ACC112 (cell line): ENCODE results near the gene MRPL58.
A peak's percentile ranks its signal among the peaks of the same experiment; 100 is the strongest.
"Not testable (repeated sequence)": the region's sequence is repeated elsewhere in the genome, so short reads cannot be mapped to it uniquely, and the experiment has no call there.

ENCODE experiments used
- H2AFZ ChIP-seq: fragments of 200-600 bp; sonication (generic); one replicate; pipeline ENCODE4 v1.6.0; 2017; ENCODE audit warnings: antibody characterized with exemption, low read length; ENCODE audit not compliant: unreplicated experiment
- H3K27ac ChIP-seq: fragments of 200-600 bp; sonication (generic); 2 replicates; pipeline ENCODE4 v1.5.1; 2014; ENCODE audit warnings: low read depth, mild to moderate bottlenecking, antibody characterized with exemption, low read length, moderate library complexity
- H3K27me3 ChIP-seq: fragments of 200-600 bp; sonication (generic); 2 replicates; pipeline ENCODE4 v1.6.1; 2014; ENCODE audit warnings: mild to moderate bottlenecking, antibody characterized with exemption, low read length, moderate library complexity, mixed read lengths; ENCODE audit not compliant: insufficient read depth
- H3K36me3 ChIP-seq: fragments of 200-600 bp; sonication (generic); 2 replicates; pipeline ENCODE4 v1.6.1; 2016; ENCODE audit warnings: mild to moderate bottlenecking, antibody characterized with exemption, low read length, moderate library complexity, mixed read lengths; ENCODE audit not compliant: insufficient read depth
- H3K4me1 ChIP-seq: fragments of 200-600 bp; sonication (generic); one replicate; pipeline ENCODE4 v1.6.1; 2016; ENCODE audit warnings: low read length, mixed read lengths; ENCODE audit not compliant: insufficient read depth, unreplicated experiment, control insufficient read depth
- H3K4me3 ChIP-seq: fragments of 200-600 bp; sonication (generic); 2 replicates; pipeline ENCODE4 v1.5.1; 2014; ENCODE audit warnings: mild to moderate bottlenecking, low read depth, low read length
- H3K79me2 ChIP-seq: fragments of 200-600 bp; sonication (generic); one replicate; pipeline ENCODE4 v1.6.0; 2016; ENCODE audit warnings: low read length; ENCODE audit not compliant: control insufficient read depth, unreplicated experiment, insufficient read depth

Gene MRPL58

DNA sequence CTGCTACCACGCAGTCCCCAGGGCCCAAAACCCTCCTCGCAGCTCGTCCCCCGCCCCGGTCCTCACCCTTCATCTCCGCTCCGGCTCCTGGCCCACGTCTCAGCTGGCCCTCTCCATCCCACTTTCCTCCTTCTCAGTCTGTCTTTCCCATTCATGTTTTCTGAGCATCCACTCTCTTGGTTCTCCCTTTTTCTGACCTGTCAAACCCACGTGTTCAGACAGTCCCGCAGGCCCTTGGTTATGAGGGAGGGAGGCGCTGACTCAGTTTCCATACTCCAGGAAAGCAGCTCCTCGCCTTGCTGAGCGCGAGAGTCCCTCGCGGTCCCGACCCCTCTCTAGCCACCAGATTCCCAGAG lies 39.5 kb upstream of the MRPL58 start:
- Histone ChIP-seq H3K4me3 (peak overlapping the region; percentile 56; the same call in 1 of the 2 replicates), H3K79me2 (no peaks in the 10 kb centered on the region), H3K27me3 (peaks cover 36% of the 10 kb centered on the region), H3K4me1 (no peaks in the 10 kb centered on the region), H3K27ac (no peak overlapping the region), H3K36me3 (no peaks in the 10 kb centered on the region), H2AFZ (peak overlapping the region; percentile 9)

GRCh38 chr17:74975943-74976342 lies 36.5 kb upstream of the MRPL58 start:
- peaks cover 34% of the 10 kb centered on the region for H3K27me3 ChIP-seq
- no peaks in the 10 kb centered on the region for H3K79me2 ChIP-seq
- no peak overlapping the region for H2AFZ ChIP-seq
- H3K4me3 ChIP-seq: no peak overlapping the region
- H3K36me3 ChIP-seq: no peaks in the 10 kb centered on the region
- no peak overlapping the region for H3K27ac ChIP-seq
- no peaks in the 10 kb centered on the region for H3K4me1 ChIP-seq

DNA sequence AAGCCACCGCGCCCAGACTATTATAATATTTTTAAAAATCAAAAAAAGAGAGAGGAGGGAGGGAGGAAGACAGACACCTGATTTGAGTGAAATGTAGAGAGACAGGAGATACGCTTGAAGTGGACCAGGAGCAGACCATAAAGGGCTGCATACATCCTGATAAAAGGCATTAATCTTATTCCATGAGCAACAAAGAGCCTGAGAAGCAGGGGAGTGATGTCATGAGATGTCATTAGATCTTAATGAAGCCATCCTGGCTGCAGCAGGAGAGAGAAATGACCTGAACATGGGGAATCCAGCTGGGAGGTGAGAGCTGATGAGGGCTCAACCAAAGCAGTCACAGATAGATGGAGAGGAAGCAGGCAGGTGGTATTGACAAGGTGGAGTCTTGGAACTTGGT lies 34.7 kb upstream of the MRPL58 start:
- no peak overlapping the region for H3K4me3 ChIP-seq
- H3K27ac ChIP-seq: no peak overlapping the region
- peaks cover 11% of the 10 kb centered on the region for H3K4me1 ChIP-seq
- H2AFZ ChIP-seq: no peak overlapping the region
- H3K79me2 ChIP-seq: peaks cover 2% of the 10 kb centered on the region
- H3K27me3 ChIP-seq: peaks cover 15% of the 10 kb centered on the region
- no peaks in the 10 kb centered on the region for H3K36me3 ChIP-seq

- Histone ChIP-seq H3K36me3 (no peaks in the 10 kb centered on the region), H3K27ac (no peak overlapping the region), H3K4me3 (no peak overlapping the region), H3K27me3 (peaks cover 11% of the 10 kb centered on the region), H2AFZ (no peak overlapping the region), H3K79me2 (peaks cover 2% of the 10 kb centered on the region), H3K4me1 (peaks cover 11% of the 10 kb centered on the region)
These were observed 34.2 kb upstream of the MRPL58 start for GRCh38 chr17:74978240-74978639.

- H3K4me1 ChIP-seq: peaks cover 14% of the 10 kb centered on the region
- no peak overlapping the region for H2AFZ ChIP-seq
- no peak overlapping the region for H3K4me3 ChIP-seq
- H3K27ac ChIP-seq: no peak overlapping the region
- H3K36me3 ChIP-seq: no peaks in the 10 kb centered on the region
- H3K79me2 ChIP-seq: peaks cover 2% of the 10 kb centered on the region
- H3K27me3 ChIP-seq: peaks cover under 1% of the 10 kb centered on the region
These were observed 32.9 kb upstream of the MRPL58 start for GRCh38 chr17:74979408-74980146.

- peaks cover 2% of the 10 kb centered on the region for H3K79me2 ChIP-seq
- H2AFZ ChIP-seq: peak overlapping the region; percentile 72
- H3K4me1 ChIP-seq: peaks cover 14% of the 10 kb centered on the region
- H3K4me3 ChIP-seq: peak overlapping the region; percentile 91
- no peaks in the 10 kb centered on the region for H3K36me3 ChIP-seq
- peak overlapping the region; percentile 36; the same call in 1 of the 2 replicates for H3K27ac ChIP-seq
- H3K27me3 ChIP-seq: no peaks in the 10 kb centered on the region
These were observed 31.0 kb upstream of the MRPL58 start for GRCh38 chr17:74981318-74981978.

- Histone ChIP-seq H2AFZ (peak overlapping the region; percentile 72), H3K79me2 (peaks cover 2% of the 10 kb centered on the region), H3K4me1 (peaks cover 20% of the 10 kb centered on the region), H3K27ac (peak overlapping the region; percentile 36; the same call in 1 of the 2 replicates), H3K4me3 (peak overlapping the region; percentile 91), H3K27me3 (no peaks in the 10 kb centered on the region), H3K36me3 (no peaks in the 10 kb centered on the region)
These were observed 30.3 kb upstream of the MRPL58 start for GRCh38 chr17:74981979-74982662.

GRCh38 chr17:74982663-74983313 lies 29.7 kb upstream of the MRPL58 start:
- not testable (repeated sequence) for H3K27me3 ChIP-seq, H3K79me2 ChIP-seq, H3K36me3 ChIP-seq
- Histone ChIP-seq H3K27ac (peak overlapping the region; percentile 36; the same call in 1 of the 2 replicates), H2AFZ (peak overlapping the region; percentile 72), H3K4me3 (peak overlapping the region; percentile 91), H3K4me1 (peaks cover 20% of the 10 kb centered on the region)

- Histone ChIP-seq H3K27ac (no peak overlapping the region), H3K79me2 (peaks cover 26% of the 10 kb centered on the region), H3K4me1 (peaks cover 24% of the 10 kb centered on the region), H2AFZ (no peak overlapping the region), H3K27me3 (no peaks in the 10 kb centered on the region), H3K36me3 (no peaks in the 10 kb centered on the region), H3K4me3 (no peak overlapping the region)
These were observed 26.3 kb upstream of the MRPL58 start for GRCh38 chr17:74986206-74986576.

- H3K27me3 ChIP-seq: no peaks in the 10 kb centered on the region
- peak within 1 kb of the TSS; percentile 74 for H3K27ac ChIP-seq
- H3K4me1 ChIP-seq: peaks cover 18% of the 10 kb centered on the region
- no peaks in the 10 kb centered on the region for H3K36me3 ChIP-seq
- H2AFZ ChIP-seq: peak within 1 kb of the TSS; percentile 88
- peaks cover 30% of the 10 kb centered on the region for H3K79me2 ChIP-seq
- H3K4me3 ChIP-seq: peak within 1 kb of the TSS; percentile 80
These were observed 25.0 kb upstream of the MRPL58 start, which contains the start of gene CDR2L for GRCh38 chr17:74987418-74987908. Gene CDR2L, plus strand, starts transcription at chr17:74987632. Its CDS starts 412 bp downstream, at chr17:74988044.
